Measurements from ENCODE around the gene OSBPL10. TPM values are rescaled to one million over a fixed set of nuclear protein-coding genes. Genes with fewer than 3 reads are reported as not detected.

The OSBPL10 gene
- total and polyA plus RNA-seq, 2 of the 8 experiments (the other 6 are each of a cell fraction or from before 2014, with no cell fraction given) = 26.2 to 86.7 TPM

DNA sequence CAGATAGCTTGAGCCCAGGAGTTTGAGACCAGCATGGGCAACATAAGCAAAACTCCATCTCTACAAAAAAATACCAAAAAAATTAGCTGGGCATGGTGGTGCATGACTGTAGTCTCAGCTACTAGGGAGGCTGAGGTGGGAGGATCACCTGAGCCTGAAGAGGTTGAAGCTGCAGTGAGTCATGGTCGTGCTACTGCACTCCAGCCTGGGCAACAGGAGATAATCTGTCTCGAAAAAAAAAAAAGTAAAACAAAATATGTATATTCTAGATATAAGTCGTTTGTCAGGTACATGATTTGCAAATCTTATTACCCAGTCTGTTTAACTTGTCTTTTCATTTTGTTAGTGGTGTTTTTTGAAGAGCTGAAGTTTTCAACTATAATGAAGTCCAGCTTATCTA lies 40.7 kb upstream of the OSBPL10 start:
- Histone ChIP-seq H4K5ac (ENCODE audit: insufficient read length, low read depth, low read length) (no peak overlapping the region), H4K20me1 (replicated peaks in 1 of 2; ENCODE audit: control insufficient read depth in 1 of 2, insufficient read depth in 2 of 2, low read length in 2 of 2) (no peaks in the 10 kb centered on the region), H2BK120ac (replicated peaks; ENCODE audit: low read depth, low read length) (no peak overlapping the region), H3K23ac (ENCODE audit: insufficient read length) (no peak overlapping the region), H3K27me3 (replicated peaks in 1 of 4; ENCODE audit: control insufficient read depth in 3 of 4, extremely low read depth in 1 of 4, insufficient read depth in 3 of 4, low read length in 3 of 4) (no peaks in the 10 kb centered on the region), H4K91ac (replicated peaks; ENCODE audit: insufficient read length, low read length) (no peak overlapping the region), H3K27ac (ENCODE audit: low read depth, low read length) (no peak overlapping the region), H2AFZ (ENCODE audit: low read length) (no peak overlapping the region), H3K9me3 (ENCODE audit: insufficient read depth in 2 of 2, low read depth in 1 of 2, low read length in 1 of 2) (no peaks in the 10 kb centered on the region), H2BK5ac (ENCODE audit: low read depth, low read length) (no peak overlapping the region), H3K9ac (replicated peaks in 1 of 4; ENCODE audit: extremely low read depth in 1 of 4, low read depth in 3 of 4, low read length in 3 of 4) (no peak overlapping the region), H3K23me2 (ENCODE audit: low read depth, low read length) (no peaks in the 10 kb centered on the region), H3K4me3 (ENCODE audit: extremely low read depth in 1 of 4, insufficient read depth in 2 of 4, low read depth in 3 of 4, low read length in 4 of 4) (no peak overlapping the region), H3K79me2 (ENCODE audit: control insufficient read depth in 1 of 2, insufficient read depth in 2 of 2, low read length in 2 of 2) (no peaks in the 10 kb centered on the region), H4K8ac (ENCODE audit: extremely low read depth, insufficient read depth, low read length) (no peak overlapping the region), H3K56ac (replicated peaks; ENCODE audit: insufficient read length, low read depth, low read length) (no peak overlapping the region), H2BK12ac (ENCODE audit: low read depth, low read length) (no peak overlapping the region), H3K14ac (ENCODE audit: insufficient read length) (no peak overlapping the region), H3K18ac (ENCODE audit: extremely low read depth, low read length) (no peak overlapping the region), H3K36me3 (ENCODE audit: control insufficient read depth in 2 of 4, insufficient read depth in 4 of 4, low read length in 3 of 4) (no peaks in the 10 kb centered on the region), H2AK5ac (ENCODE audit: low read depth, low read length) (no peak overlapping the region), H3K4me1 (replicated peaks in 1 of 4; ENCODE audit: control insufficient read depth in 3 of 4, insufficient read depth in 4 of 4, low read length in 3 of 4) (no peaks in the 10 kb centered on the region), H2BK15ac (ENCODE audit: low read length) (no peak overlapping the region), H3K4me2 (ENCODE audit: insufficient read depth in 1 of 2, low read depth in 2 of 2, low read length in 2 of 2) (no peak overlapping the region), H3K79me1 (ENCODE audit: low read depth, low read length) (no peaks in the 10 kb centered on the region), H2BK20ac (ENCODE audit: low read length) (no peak overlapping the region), H3K4ac (replicated peaks; ENCODE audit: insufficient read length, low read depth, low read length) (no peak overlapping the region)
- 76% methylated on average over 3 of the region's 3 CpGs; no CpG with 5 or more reads in 1 of the 2 experiments for WGBS, 2 experiments (ENCODE audit: extremely low coverage in 1 of 2, insufficient coverage in 1 of 2, insufficient read length in 1 of 2, insufficient replicate concordance in 2 of 2, low coverage in 1 of 2, low lambda C conversion rate in 2 of 2, missing lambda C conversion rate in 1 of 2)
- ChIA-PET POLR2A (ENCODE audit: partially characterized antibody) (interaction anchor here (0.6 kb wide), 1 partner anchor 216 kb away, joined by 3 read pairs; no protein-coding TSS in a partner anchor), CTCF (ENCODE audit: partially characterized antibody) (interaction anchor here (0.6 to 2.3 kb wide), 7 partner anchors 46 to 353 kb away, joined by 3 to 8 read pairs (median 4); no protein-coding TSS in a partner anchor)
- no peak for FAIRE-seq
- DNase-seq (ENCODE audit: low read depth in 1 of 2, low spot score in 2 of 2) = no peak
- TF ChIP-seq BCL11A (IDR thresholded peaks at IDR 0.05; ENCODE audit: low read depth in 2 of 2, low read length in 2 of 2) (no peak), CBX8 (IDR thresholded peaks at IDR 0.05; ENCODE audit: borderline replicate concordance, low read depth, low read length) (no peak)
